ENCODE measurements around the gene OSBPL3. TPM values are rescaled to one million over a fixed set of nuclear protein-coding genes. Genes with fewer than 3 reads are reported as not detected.

The OSBPL3 gene
- total and polyA plus RNA-seq, 8 donors = 2.0 to 25.0 (median 9.9) TPM

- Histone ChIP-seq H3K4me3 (no peak overlapping the region), H3K4me1 (peaks cover 0 to 9% (median 3%) of the 10 kb centered on the region in 4 donors), H3K27me3 (no peaks in the 10 kb centered on the region), H3K36me3 (no peaks in the 10 kb centered on the region), H3K9me3 (no peaks in the 10 kb centered on the region), H3K27ac (no peak overlapping the region)
- DNase-seq = no peak
- intact Hi-C loops (cut with DNase I; ENCODE audit: low total_unique reads) = no loop called here
- no peak for TF ChIP-seq POLR2AphosphoS5 (IDR thresholded peaks at IDR 0.05)
- TF ChIP-seq POLR2A (IDR thresholded peaks at IDR 0.05) = no peak
- no peak for TF ChIP-seq EP300 (IDR thresholded peaks at IDR 0.05)
- TF ChIP-seq CTCF (IDR thresholded peaks at IDR 0.05) = no peak
- 83 to 95% (median 91%) methylated on average over 1 of the region's 1 CpG for WGBS, 5 donors
These were observed 80.8 kb downstream of the OSBPL3 start for GRCh38 chr7:24899161-24899560.

- intact Hi-C loops (cut with DNase I; ENCODE audit: low total_unique reads) = no loop called here
- Histone ChIP-seq H3K4me1 (peaks cover 0 to 7% (median under 1%) of the 10 kb centered on the region in 4 donors), H3K36me3 (no peaks in the 10 kb centered on the region), H3K4me3 (no peak overlapping the region), H3K27ac (no peak overlapping the region), H3K27me3 (no peaks in the 10 kb centered on the region), H3K9me3 (no peaks in the 10 kb centered on the region)
- TF ChIP-seq POLR2AphosphoS5 (IDR thresholded peaks at IDR 0.05) = no peak
- TF ChIP-seq POLR2A (IDR thresholded peaks at IDR 0.05) = no peak
- TF ChIP-seq EP300 (IDR thresholded peaks at IDR 0.05) = no peak
- TF ChIP-seq CTCF (IDR thresholded peaks at IDR 0.05) = no peak
- 81 to 94% (median 84%) methylated on average over 4 of the region's 4 CpGs for WGBS, 5 donors
- DNase-seq = no peak
These were observed 81.3 kb downstream of the OSBPL3 start for GRCh38 chr7:24898691-24899090.

- H3K36me3 ChIP-seq = no peaks in the 10 kb centered on the region
- no peak overlapping the region for H3K4me3 ChIP-seq
- DNase-seq = peak in 1 of 2 donors; percentile 16
- TF ChIP-seq EP300 (IDR thresholded peaks at IDR 0.05) (no peak), POLR2A (IDR thresholded peaks at IDR 0.05) (no peak), CTCF (IDR thresholded peaks at IDR 0.05) (no peak), POLR2AphosphoS5 (IDR thresholded peaks at IDR 0.05) (no peak)
- WGBS, 5 donors = 58 to 70% (median 60%) methylated on average over 4 of the region's 4 CpGs
- H3K27me3 ChIP-seq = no peaks in the 10 kb centered on the region
- no peak overlapping the region for H3K27ac ChIP-seq
- H3K4me1 ChIP-seq = peaks cover 0 to 7% (median 0%) of the 10 kb centered on the region in 4 donors
- intact Hi-C loops (cut with DNase I; ENCODE audit: low total_unique reads) = no loop called here
- H3K9me3 ChIP-seq = no peaks in the 10 kb centered on the region
These were observed 83.9 kb downstream of the OSBPL3 start for GRCh38 chr7:24896031-24896501.

- Histone ChIP-seq H3K4me3 (no peak overlapping the region), H3K36me3 (no peaks in the 10 kb centered on the region), H3K4me1 (peaks cover 0 to 7% (median 0%) of the 10 kb centered on the region in 4 donors), H3K27ac (no peak overlapping the region), H3K27me3 (no peaks in the 10 kb centered on the region), H3K9me3 (no peaks in the 10 kb centered on the region)
- intact Hi-C loops (cut with DNase I; ENCODE audit: low total_unique reads) = no loop called here
- no peak for TF ChIP-seq EP300 (IDR thresholded peaks at IDR 0.05)
- no peak for TF ChIP-seq POLR2A (IDR thresholded peaks at IDR 0.05)
- no peak for TF ChIP-seq POLR2AphosphoS5 (IDR thresholded peaks at IDR 0.05)
- peak in 1 of 7 experiments; percentile 24 for TF ChIP-seq CTCF (IDR thresholded peaks at IDR 0.05)
- no peak for DNase-seq
- WGBS, 5 donors = 63 to 84% (median 71%) methylated on average over 7 of the region's 7 CpGs
These were observed 85.4 kb downstream of the OSBPL3 start for GRCh38 chr7:24894429-24895221.
